BLaER1 treated with 17β-estradiol and CSF1 and Interleukin-3, amounts not matched to agents 10 nM and 100 nM (cell line): ENCODE measurements around the gene PRCD.

Source experiments
- H3K27ac ChIP-seq, 11 experiments: shearing (Covaris generic); formaldehyde crosslinking; 2 replicates each; pipeline ENCODE4 v1.8.1; 2022
- H3K27me3 ChIP-seq, 11 experiments: shearing (Covaris generic); formaldehyde crosslinking; 2 replicates each; pipeline ENCODE4 v1.8.1; 2022
- H3K36me3 ChIP-seq, 11 experiments: shearing (Covaris generic); formaldehyde crosslinking; 2 replicates each; pipeline ENCODE4 v1.8.1; 2022
- H3K4me1 ChIP-seq, 10 experiments: shearing (Covaris generic); formaldehyde crosslinking; 2 replicates each; pipeline ENCODE4 v1.8.1; 2022
- H3K4me2 ChIP-seq, 11 experiments: shearing (Covaris generic); formaldehyde crosslinking; 2 replicates each; pipeline ENCODE4 v1.8.1; 2022
- H3K4me3 ChIP-seq, 10 experiments: shearing (Covaris generic); formaldehyde crosslinking; 2 replicates each; pipeline ENCODE4 v1.8.1; 2022
- H3K9ac ChIP-seq, 11 experiments: shearing (Covaris generic); formaldehyde crosslinking; 2 replicates each; pipeline ENCODE4 v1.8.1; 2022
- H3K9me3 ChIP-seq, 11 experiments: shearing (Covaris generic); formaldehyde crosslinking; replicated peaks in 1 of 11; 2 replicates each; pipeline ENCODE4 v1.8.1; 2022
- H4K20me1 ChIP-seq, 11 experiments: shearing (Covaris generic); formaldehyde crosslinking; 2 replicates each; pipeline ENCODE4 v1.8.1; 2022
- Cebpa-rat ChIP-seq, 11 experiments: shearing (Covaris generic); IDR thresholded peaks; 2 replicates each; pipeline ENCODE4 v1.8.1; 2022

The PRCD gene

GRCh38 chr17:76538281-76538931 is 1.4 kb upstream of the PRCD start:
- Histone ChIP-seq H3K4me1 (peaks cover 55 to 92% (median 89%) of the 10 kb centered on the region in 10 experiments), H3K4me3 (peak overlapping the region; percentile 56 to 73 (median 60))

GRCh38 chr17:76538941-76539570 is 788 bp upstream of the PRCD start:
- Histone ChIP-seq H4K20me1 (peaks cover 0 to 7% (median 0%) of the 10 kb centered on the region in 11 experiments; a peak in 2 of 22 replicates), H3K9me3 (no peaks in the 10 kb centered on the region), H3K27ac (no peak overlapping the region), H3K4me2 (peak overlapping the region; percentile 94 to 100 (median 98)), H3K4me3 (peak overlapping the region in 8 of 10 experiments; percentile 56 to 73 (median 62); a peak in 9 of 20 replicates), H3K9ac (peak overlapping the region in 6 of 11 experiments; percentile 77 to 83 (median 80); a peak in 10 of 22 replicates), H3K27me3 (peaks cover 61 to 75% (median 63%) of the 10 kb centered on the region in 11 experiments), H3K4me1 (peaks cover 61 to 98% (median 95%) of the 10 kb centered on the region in 10 experiments), H3K36me3 (no peaks in the 10 kb centered on the region)
- TF ChIP-seq Cebpa-rat (IDR thresholded peaks at IDR 0.05) = no peak

More at GRCh38 chr17:76538281-76538931, 1.4 kb upstream of the PRCD start:
- Histone ChIP-seq H4K20me1 (peaks cover 0 to 7% (median 0%) of the 10 kb centered on the region in 11 experiments; a peak in 2 of 22 replicates), H3K27me3 (peaks cover 54 to 69% (median 57%) of the 10 kb centered on the region in 11 experiments), H3K9me3 (no peaks in the 10 kb centered on the region), H3K9ac (peak overlapping the region; percentile 57 to 83 (median 77)), H3K36me3 (no peaks in the 10 kb centered on the region), H3K4me2 (peak overlapping the region; percentile 94 to 100 (median 98)), H3K27ac (peak overlapping the region; percentile 57 to 77 (median 70))
- no peak for TF ChIP-seq Cebpa-rat (IDR thresholded peaks at IDR 0.05)

- Histone ChIP-seq H3K27me3 (peaks cover 76 to 87% (median 79%) of the 10 kb centered on the region in 11 experiments), H3K4me3 (peak overlapping the region in 9 of 10 experiments; percentile 21 to 63 (median 39); a peak in 13 of 20 replicates), H3K4me2 (peak overlapping the region; percentile 80 to 99 (median 90)), H3K27ac (peak overlapping the region in 4 of 11 experiments; percentile 22 to 42 (median 24); a peak in 3 of 22 replicates), H3K9ac (peak overlapping the region in 8 of 11 experiments; percentile 27 to 58 (median 43); a peak in 12 of 22 replicates), H3K4me1 (peaks cover 64 to 98% (median 96%) of the 10 kb centered on the region in 10 experiments), H3K9me3 (no peaks in the 10 kb centered on the region), H4K20me1 (peaks cover 0 to 13% (median 0%) of the 10 kb centered on the region in 11 experiments; a peak in 2 of 22 replicates), H3K36me3 (no peaks in the 10 kb centered on the region)
- no peak for TF ChIP-seq Cebpa-rat (IDR thresholded peaks at IDR 0.05)
These were observed 797 bp downstream of the PRCD start for GRCh38 chr17:76540381-76541300.

- no peak overlapping the region for H3K27ac ChIP-seq
- H3K36me3 ChIP-seq = no peaks in the 10 kb centered on the region
- H3K9me3 ChIP-seq = no peaks in the 10 kb centered on the region
- 0 out of 22 replicates have a peak overlapping the region, but pooled peaks of 1 of the 11 experiments have one; percentile 8 for H3K9ac ChIP-seq
- H3K4me2 ChIP-seq = peak overlapping the region; percentile 80 to 99 (median 90); a peak in 20 of 22 replicates
- H3K4me3 ChIP-seq = no peak overlapping the region
- H3K4me1 ChIP-seq = peaks cover 71 to 98% (median 96%) of the 10 kb centered on the region in 10 experiments
- TF ChIP-seq Cebpa-rat (IDR thresholded peaks at IDR 0.05) = no peak
- H3K27me3 ChIP-seq = peaks cover 72 to 83% (median 78%) of the 10 kb centered on the region in 11 experiments
- peaks cover 0 to 13% (median 0%) of the 10 kb centered on the region in 11 experiments; a peak in 2 of 22 replicates for H4K20me1 ChIP-seq
These were observed 2.1 kb downstream of the PRCD start for GRCh38 chr17:76541739-76542454.

GRCh38 chr17:76542566-76542971 is 2.7 kb downstream of the PRCD start:
- H3K27ac ChIP-seq = no peak overlapping the region
- H3K4me1 ChIP-seq = peaks cover 78 to 100% (median 97%) of the 10 kb centered on the region in 10 experiments
- peak overlapping the region in 9 of 11 experiments; percentile 82 to 99 (median 93); a peak in 12 of 22 replicates for H3K4me2 ChIP-seq
- H3K9ac ChIP-seq = peak overlapping the region in 3 of 11 experiments; percentile 8 to 30 (median 21); a peak in 1 of 22 replicates
- H3K9me3 ChIP-seq = no peaks in the 10 kb centered on the region
- H3K27me3 ChIP-seq = peaks cover 65 to 76% (median 71%) of the 10 kb centered on the region in 11 experiments
- H4K20me1 ChIP-seq = peaks cover 0 to 13% (median 0%) of the 10 kb centered on the region in 11 experiments; a peak in 2 of 22 replicates
- TF ChIP-seq Cebpa-rat (IDR thresholded peaks at IDR 0.05) = no peak
- H3K36me3 ChIP-seq = no peaks in the 10 kb centered on the region
- H3K4me3 ChIP-seq = no peak overlapping the region

- H3K9ac ChIP-seq = peak overlapping the region in 2 of 11 experiments; percentile 21 to 30; a peak in 1 of 22 replicates
- H3K4me2 ChIP-seq = peak overlapping the region in 9 of 11 experiments; percentile 81 to 99 (median 90); a peak in 18 of 22 replicates
- H3K36me3 ChIP-seq = no peaks in the 10 kb centered on the region
- peaks cover 78 to 100% (median 98%) of the 10 kb centered on the region in 10 experiments for H3K4me1 ChIP-seq
- peaks cover 61 to 72% (median 67%) of the 10 kb centered on the region in 11 experiments for H3K27me3 ChIP-seq
- H4K20me1 ChIP-seq = peaks cover 0 to 13% (median 0%) of the 10 kb centered on the region in 11 experiments; a peak in 2 of 22 replicates
- no peak overlapping the region for H3K27ac ChIP-seq
- H3K4me3 ChIP-seq = no peak overlapping the region
- no peak for TF ChIP-seq Cebpa-rat (IDR thresholded peaks at IDR 0.05)
- H3K9me3 ChIP-seq = no peaks in the 10 kb centered on the region
These were observed 3.1 kb downstream of the PRCD start for GRCh38 chr17:76542984-76543383.

- Histone ChIP-seq H3K4me3 (no peak overlapping the region), H3K36me3 (no peaks in the 10 kb centered on the region), H3K9me3 (no peaks in the 10 kb centered on the region), H3K4me2 (peak overlapping the region; percentile 81 to 99 (median 87)), H3K9ac (peak overlapping the region in 3 of 11 experiments; percentile 30 to 61 (median 38); a peak in 4 of 22 replicates), H3K27ac (no peak overlapping the region), H3K27me3 (peaks cover 56 to 67% (median 62%) of the 10 kb centered on the region in 11 experiments), H4K20me1 (peaks cover 0 to 12% (median 0%) of the 10 kb centered on the region in 11 experiments; a peak in 2 of 22 replicates), H3K4me1 (peaks cover 78 to 100% (median 98%) of the 10 kb centered on the region in 10 experiments)
- TF ChIP-seq Cebpa-rat (IDR thresholded peaks at IDR 0.05) = no peak
These were observed 3.6 kb downstream of the PRCD start for GRCh38 chr17:76543482-76543825.
